Thyroid gland (tissue), 4 donors: ENCODE measurements around the gene TMEM97. TPM values are rescaled to one million over a fixed set of nuclear protein-coding genes. Genes with fewer than 3 reads are reported as not detected.
"Not testable (repeated sequence)": the region's sequence is repeated elsewhere in the genome, so short reads cannot be mapped to it uniquely, and the experiment has no call there.

ENCODE experiments used
- DNase-seq, 2 donors: peaks; one replicate each; pipeline ENCODE4 v3.0.0-alpha.2; 2019
- H3K27ac ChIP-seq, 3 donors: fragments of 200-600 bp; sonication (generic); 1 replicate in 2 of 3; 2 replicates in 1 of 3; pipeline ENCODE4 v1.5.1; 2016 to 2019; ENCODE audit warnings: mild to moderate bottlenecking in 1 of 3, moderate library complexity in 1 of 3
- H3K27me3 ChIP-seq: fragments of 200-600 bp; sonication (generic); one replicate; pipeline ENCODE4 v1.5.1; 2019
- H3K36me3 ChIP-seq, 2 donors: fragments of 200-600 bp; sonication (generic); one replicate each; pipeline ENCODE4 v1.5.1; 2016 to 2019
- H3K4me1 ChIP-seq, 2 donors: fragments of 200-600 bp; sonication (generic); one replicate each; pipeline ENCODE4 v1.5.1; 2017 to 2019
- H3K4me3 ChIP-seq, 3 donors: fragments of 200-600 bp; sonication (generic); replicated peaks in 1 of 3; 1 replicate in 2 of 3; 2 replicates in 1 of 3; pipeline ENCODE4 v1.5.1; 2016; ENCODE audit warnings: mild to moderate bottlenecking in 1 of 3
- H3K9me3 ChIP-seq: fragments of 200-600 bp; sonication (generic); one replicate; pipeline ENCODE4 v1.5.1; 2017
- POLR2A ChIP-seq, 2 donors: fragments of 450-650 bp; IDR thresholded peaks; one replicate each; pipeline ENCODE4 v1.6.1; 2017; ENCODE audit warnings: antibody characterized with exemption in 2 of 2, mild to moderate bottlenecking in 2 of 2, moderate library complexity in 1 of 2
- WGBS, 2 donors: methylation state at CpG; one replicate each; pipeline ENCODE4 v1.1.5; 2017; 5-methylcytosine and 5-hydroxymethylcytosine counted together
- intact Hi-C: fragments of 100-400 bp; cut with DNase I; formaldehyde crosslinking; loops from one replicate; pipeline ENCODE4 v1.15.1; 2023
- total RNA-seq, 4 donors: library from RNA; depleted of rRNA; stranded (reverse); fragments of >200 nt; gene quantifications; one replicate each; pipeline ENCODE4 v1.2.3, GENCODE V29; 2016
- TF ChIP-seq, protein P1 (sequence below), 6 experiments: fragments of 200-600 bp in 3 of 6; fragments of 450-650 bp in 3 of 6; sonication (generic) in 3 of 6; IDR thresholded peaks; one replicate each; pipeline ENCODE4 v1.5.1; 2016 to 2019; ENCODE audit warnings: antibody characterized with exemption in 6 of 6, mild to moderate bottlenecking in 2 of 6, inconsistent platforms in 1 of 6, moderate library complexity in 1 of 6

TMEM97 gene
- total RNA-seq, 4 donors from 2014 or later, result 3.1 to 5.2 (median 4.5) TPM

DNA sequence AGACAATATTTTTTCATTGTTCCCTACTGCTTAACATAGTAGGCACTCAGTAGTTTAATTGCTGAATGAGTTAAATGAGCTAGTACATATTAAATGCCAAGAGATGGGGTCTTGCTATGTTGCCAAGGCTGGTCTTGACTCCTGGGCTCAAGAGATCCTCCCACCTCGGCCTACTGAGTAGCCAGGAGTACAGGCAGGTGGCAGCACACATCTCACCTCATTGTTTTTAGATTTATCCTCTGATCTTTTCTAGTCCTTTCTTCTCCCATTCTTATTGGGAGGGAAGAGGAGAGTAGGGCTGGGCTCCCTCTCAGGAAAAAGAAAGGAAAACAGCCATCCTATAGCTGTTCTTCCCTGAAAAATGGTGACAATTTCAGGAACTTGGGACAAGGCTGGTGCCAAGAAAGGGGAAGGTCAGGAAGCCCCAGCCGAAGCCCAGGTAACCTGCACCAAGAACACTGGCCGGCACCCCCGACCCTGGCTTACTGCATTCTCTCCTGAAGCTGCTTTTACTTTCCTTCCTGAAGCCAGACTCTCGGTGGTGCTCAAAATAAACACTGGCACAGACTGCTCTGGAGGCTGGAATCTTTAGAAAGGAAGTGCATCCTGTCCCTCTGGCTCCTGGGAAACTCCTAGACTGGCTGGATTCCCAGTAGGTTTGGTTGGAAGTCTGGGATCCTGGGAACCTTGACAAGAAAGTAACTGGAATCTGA lies 19.2 kb downstream of the TMEM97 start:
- intact Hi-C loops, result loop anchor here (10.0 kb wide), 1 partner anchor 617 kb away; the partner anchor contains the start of gene PHF12
- Histone ChIP-seq H3K4me3 (no peak overlapping the region), H3K27ac (peak overlapping the region in 2 of 3 donors; percentile 14 to 55), H3K27me3 (no peaks in the 10 kb centered on the region), H3K9me3 (no peaks in the 10 kb centered on the region), H3K4me1 (peaks cover 11 to 37% of the 10 kb centered on the region in 2 donors), H3K36me3 (peaks cover 30 to 33% of the 10 kb centered on the region in 2 donors)
- TF ChIP-seq POLR2A (IDR thresholded peaks at IDR 0.05), result no peak
- TF ChIP-seq, protein P1, sequence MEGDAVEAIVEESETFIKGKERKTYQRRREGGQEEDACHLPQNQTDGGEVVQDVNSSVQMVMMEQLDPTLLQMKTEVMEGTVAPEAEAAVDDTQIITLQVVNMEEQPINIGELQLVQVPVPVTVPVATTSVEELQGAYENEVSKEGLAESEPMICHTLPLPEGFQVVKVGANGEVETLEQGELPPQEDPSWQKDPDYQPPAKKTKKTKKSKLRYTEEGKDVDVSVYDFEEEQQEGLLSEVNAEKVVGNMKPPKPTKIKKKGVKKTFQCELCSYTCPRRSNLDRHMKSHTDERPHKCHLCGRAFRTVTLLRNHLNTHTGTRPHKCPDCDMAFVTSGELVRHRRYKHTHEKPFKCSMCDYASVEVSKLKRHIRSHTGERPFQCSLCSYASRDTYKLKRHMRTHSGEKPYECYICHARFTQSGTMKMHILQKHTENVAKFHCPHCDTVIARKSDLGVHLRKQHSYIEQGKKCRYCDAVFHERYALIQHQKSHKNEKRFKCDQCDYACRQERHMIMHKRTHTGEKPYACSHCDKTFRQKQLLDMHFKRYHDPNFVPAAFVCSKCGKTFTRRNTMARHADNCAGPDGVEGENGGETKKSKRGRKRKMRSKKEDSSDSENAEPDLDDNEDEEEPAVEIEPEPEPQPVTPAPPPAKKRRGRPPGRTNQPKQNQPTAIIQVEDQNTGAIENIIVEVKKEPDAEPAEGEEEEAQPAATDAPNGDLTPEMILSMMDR (IDR thresholded peaks at IDR 0.05), result no peak
- no peak for DNase-seq
- 57 to 69% methylated on average over 5 of the region's 5 CpGs for WGBS, 2 donors

DNA sequence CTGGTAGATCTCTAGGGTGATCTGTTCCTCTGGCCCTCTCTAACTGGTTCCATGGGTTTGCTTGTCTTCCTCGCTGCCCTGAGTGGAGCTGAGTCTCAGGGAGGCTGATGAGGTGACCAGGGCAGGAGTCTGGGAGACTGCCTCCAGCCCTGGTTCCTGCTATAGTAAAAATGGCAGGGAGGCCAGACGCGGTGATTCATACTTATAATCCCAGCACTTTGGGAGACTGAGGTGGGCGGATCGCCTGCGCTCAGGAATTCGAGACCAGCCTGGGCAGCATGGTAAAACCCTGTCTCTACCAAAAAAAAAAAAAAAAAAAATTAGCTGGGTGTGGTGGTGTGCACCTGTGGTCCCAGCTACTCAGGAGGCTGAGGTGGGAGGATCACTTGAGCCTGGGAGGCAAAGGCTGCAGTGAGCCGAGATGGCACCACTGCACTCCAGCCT lies 19.8 kb downstream of the TMEM97 start:
- H3K27ac ChIP-seq, result peak overlapping the region in 1 of 3 donors; percentile 55
- peaks cover 33 to 35% of the 10 kb centered on the region in 2 donors for H3K36me3 ChIP-seq
- not testable (repeated sequence) for H3K4me3 ChIP-seq, DNase-seq, H3K9me3 ChIP-seq, H3K27me3 ChIP-seq
- 80 to 86% methylated on average over 7 to 8 of the region's 8 CpGs for WGBS, 2 donors
- intact Hi-C loops, result loop anchor here (10.0 kb wide), 1 partner anchor 616 kb away; the partner anchor contains the start of gene PHF12
- peaks cover 11 to 36% of the 10 kb centered on the region in 2 donors for H3K4me1 ChIP-seq

DNA sequence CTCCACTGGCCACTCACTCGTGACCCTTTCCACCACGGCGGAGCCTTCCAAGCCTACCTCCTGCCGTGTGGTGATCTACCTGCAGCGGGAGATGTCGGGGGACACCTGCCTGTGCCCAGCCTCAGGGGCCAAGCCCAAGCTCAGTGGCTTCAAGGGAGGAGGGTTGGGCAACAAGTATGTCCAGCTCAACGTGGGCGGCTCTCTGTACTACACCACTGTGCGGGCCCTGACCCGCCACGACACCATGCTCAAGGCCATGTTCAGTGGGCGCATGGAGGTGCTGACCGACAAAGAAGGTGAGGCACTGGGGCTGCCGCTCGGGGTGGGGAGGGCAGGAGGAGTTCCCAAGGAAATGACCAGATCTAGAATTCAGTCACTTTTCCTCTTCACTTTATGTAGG lies 20.4 kb downstream of the TMEM97 start:
- no peak for DNase-seq
- peaks cover 34 to 41% of the 10 kb centered on the region in 2 donors for H3K36me3 ChIP-seq
- no peaks in the 10 kb centered on the region for H3K9me3 ChIP-seq
- H3K4me3 ChIP-seq, result no peak overlapping the region
- H3K4me1 ChIP-seq, result peaks cover 6 to 33% of the 10 kb centered on the region in 2 donors
- H3K27ac ChIP-seq, result no peak overlapping the region
- TF ChIP-seq, protein P1 (IDR thresholded peaks at IDR 0.05), result no peak
- no peak for TF ChIP-seq POLR2A (IDR thresholded peaks at IDR 0.05)
- H3K27me3 ChIP-seq, result no peaks in the 10 kb centered on the region
- intact Hi-C loops, result loop anchor here (10.0 kb wide), 1 partner anchor 615 kb away; the partner anchor contains the start of gene PHF12
- 95 to 96% methylated on average over 15 of the region's 15 CpGs for WGBS, 2 donors

DNA sequence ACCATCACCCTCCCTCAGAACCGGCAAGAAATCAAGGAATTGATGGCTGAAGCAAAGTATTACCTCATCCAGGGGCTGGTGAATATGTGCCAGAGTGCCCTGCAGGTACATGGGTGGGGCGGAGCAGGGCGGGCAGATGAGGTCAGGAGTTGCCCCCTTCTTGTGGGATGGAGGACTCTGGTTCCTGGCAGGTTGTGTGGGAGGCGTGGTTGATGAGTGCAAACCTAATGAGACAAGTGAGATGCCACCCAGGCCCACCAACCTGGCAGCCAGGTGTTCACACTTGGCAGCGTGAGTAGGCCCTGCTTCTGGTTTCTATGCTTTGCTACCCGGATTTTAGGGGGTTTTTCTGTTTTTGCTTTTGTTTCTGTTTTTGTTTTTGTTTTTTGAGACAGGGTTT lies 21.4 kb downstream of the TMEM97 start:
- intact Hi-C loops, result no loop called here
- Histone ChIP-seq H3K27me3 (no peaks in the 10 kb centered on the region), H3K4me3 (no peak overlapping the region), H3K36me3 (peaks cover 44 to 48% of the 10 kb centered on the region in 2 donors), H3K27ac (no peak overlapping the region), H3K4me1 (peaks cover 0 to 29% of the 10 kb centered on the region in 2 donors), H3K9me3 (no peaks in the 10 kb centered on the region)
- 92 to 98% methylated on average over 6 of the region's 6 CpGs for WGBS, 2 donors
- no peak for DNase-seq
- TF ChIP-seq POLR2A (IDR thresholded peaks at IDR 0.05), result no peak
- TF ChIP-seq, protein P1 (IDR thresholded peaks at IDR 0.05), result no peak

DNA sequence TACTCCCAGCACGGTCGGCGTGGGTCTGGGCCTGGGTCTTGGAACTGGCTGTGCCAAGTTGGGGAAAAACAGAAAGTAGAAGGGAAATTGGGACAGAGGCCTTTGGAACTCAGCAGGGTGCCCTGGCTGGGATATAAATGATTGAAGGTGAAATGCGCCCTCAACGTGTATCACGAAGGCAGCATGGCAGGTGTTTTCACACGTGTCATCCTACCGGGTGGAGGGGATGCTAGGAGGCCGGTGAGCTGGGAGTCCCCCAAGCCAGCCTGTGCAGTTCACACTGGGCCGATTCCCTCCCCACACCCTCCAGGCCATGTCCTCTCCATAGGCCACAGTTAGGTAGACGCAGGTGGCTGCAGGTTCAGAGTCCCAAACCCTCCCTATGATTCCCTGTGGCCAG lies 22.5 kb downstream of the TMEM97 start:
- WGBS, 2 donors, result 92 to 94% methylated on average over 10 to 11 of the region's 11 CpGs
- Histone ChIP-seq H3K27ac (no peak overlapping the region), H3K4me3 (no peak overlapping the region), H3K9me3 (no peaks in the 10 kb centered on the region), H3K36me3 (peaks cover 47 to 55% of the 10 kb centered on the region in 2 donors), H3K27me3 (no peaks in the 10 kb centered on the region), H3K4me1 (peaks cover 0 to 32% of the 10 kb centered on the region in 2 donors)
- no peak for TF ChIP-seq POLR2A (IDR thresholded peaks at IDR 0.05)
- TF ChIP-seq, protein P1 (IDR thresholded peaks at IDR 0.05), result no peak
- intact Hi-C loops, result no loop called here
- no peak for DNase-seq
